PC-9 (cell line): ENCODE data around the gene ZSWIM4. TPM values are rescaled to one million over a fixed set of nuclear protein-coding genes. Genes with fewer than 3 reads are reported as not detected.

Source experiments
- BruUV-seq: library from RNA; stranded (reverse); fragments of 400-500 nt; replicated peaks from 2 replicates; lab custom pipeline; 2021; lab: Mats Ljungman, UMichigan
- CTCF ChIA-PET: fragments of 300-600 bp; sonication (Branson Sonifier 250); formaldehyde crosslinking; loops from one replicate; lab custom pipeline; 2022; ENCODE audit warnings: antibody characterized with exemption; lab: Charles Lee
- POLR2A ChIA-PET: fragments of 300-600 bp; sonication (Branson Sonifier 250); formaldehyde crosslinking; loops from one replicate; lab custom pipeline; 2022; ENCODE audit warnings: antibody characterized with exemption; ENCODE audit not compliant: unreplicated experiment; lab: Charles Lee
- DNase-seq, 2 experiments: peaks; one replicate each; pipeline versions ENCODE4 v3.0.0 to v3.0.0-alpha.2; 2015 to 2022; ENCODE audit warnings: mixed read lengths in 1 of 2
- H2AFZ ChIP-seq: fragments of 200-600 bp; sonication (generic); 2 replicates; pipeline ENCODE4 v1.8.1; 2017; ENCODE audit warnings: antibody characterized with exemption
- H3F3A ChIP-seq: fragments of 200-600 bp; sonication (generic); 2 replicates; pipeline ENCODE4 v1.8.1; 2017; ENCODE audit warnings: antibody characterized with exemption, mild to moderate bottlenecking, low read depth; ENCODE audit not compliant: insufficient read depth
- H3K27ac ChIP-seq: fragments of 200-600 bp; sonication (generic); 2 replicates; pipeline ENCODE4 v1.6.1; 2016; ENCODE audit warnings: mixed run types
- H3K27me3 ChIP-seq: fragments of 200-600 bp; sonication (generic); 2 replicates; pipeline ENCODE4 v1.6.1; 2016; ENCODE audit warnings: low read depth, mixed run types; ENCODE audit not compliant: insufficient read depth
- H3K36me3 ChIP-seq: fragments of 200-600 bp; sonication (generic); 2 replicates; pipeline ENCODE4 v1.6.1; 2016; ENCODE audit warnings: low read depth, mixed run types
- H3K4me1 ChIP-seq: fragments of 200-600 bp; sonication (generic); replicated peaks from 2 replicates; pipeline ENCODE4 v1.6.1; 2016; ENCODE audit warnings: mixed run types; ENCODE audit not compliant: insufficient read depth
- H3K4me2 ChIP-seq: fragments of 200-600 bp; sonication (generic); 2 replicates; pipeline ENCODE4 v1.6.1; 2017; ENCODE audit warnings: mixed run types
- H3K4me3 ChIP-seq: fragments of 200-600 bp; sonication (generic); 2 replicates; pipeline ENCODE4 v1.6.1; 2016; ENCODE audit warnings: mixed run types
- H3K79me2 ChIP-seq: fragments of 200-600 bp; sonication (generic); 2 replicates; pipeline ENCODE4 v1.6.1; 2017; ENCODE audit warnings: low read depth, mixed run types
- H3K9me2 ChIP-seq: fragments of 200-600 bp; sonication (generic); 2 replicates; pipeline ENCODE4 v1.8.1; 2017; ENCODE audit warnings: mild to moderate bottlenecking; ENCODE audit not compliant: insufficient read depth
- H3K9me3 ChIP-seq: fragments of 200-600 bp; sonication (generic); 2 replicates; pipeline ENCODE4 v1.8.1; 2016; ENCODE audit warnings: low read depth; ENCODE audit not compliant: insufficient read depth
- H4K20me1 ChIP-seq: fragments of 200-600 bp; sonication (generic); 2 replicates; pipeline ENCODE4 v1.8.1; 2017; ENCODE audit not compliant: insufficient read depth
- EZH2 ChIP-seq: fragments of 200-600 bp; sonication (generic); IDR thresholded peaks from 2 replicates; pipeline ENCODE4 v1.8.0; 2017; ENCODE audit warnings: antibody characterized with exemption, low read depth
- intact Hi-C: fragments of 100-400 bp; cut with micrococcal nuclease; formaldehyde crosslinking; loops from one replicate; pipeline ENCODE4 v1.10.0; 2022; ENCODE audit not compliant: unreplicated experiment
- total RNA-seq: library from RNA; stranded (reverse); gene quantifications from 2 replicates; pipeline ENCODE4 v1.2.3, GENCODE V29; 2021
- TF ChIP-seq, protein P1 (sequence below): fragments of 200-600 bp; sonication (generic); conservative IDR thresholded peaks from 2 replicates; pipeline ENCODE4 v1.6.1; 2017; ENCODE audit warnings: mixed run types, antibody characterized with exemption, mild to moderate bottlenecking, moderate library complexity

ZSWIM4 gene
- total RNA-seq, 1 experiment from 2014 or later: 15.2 TPM

DNA sequence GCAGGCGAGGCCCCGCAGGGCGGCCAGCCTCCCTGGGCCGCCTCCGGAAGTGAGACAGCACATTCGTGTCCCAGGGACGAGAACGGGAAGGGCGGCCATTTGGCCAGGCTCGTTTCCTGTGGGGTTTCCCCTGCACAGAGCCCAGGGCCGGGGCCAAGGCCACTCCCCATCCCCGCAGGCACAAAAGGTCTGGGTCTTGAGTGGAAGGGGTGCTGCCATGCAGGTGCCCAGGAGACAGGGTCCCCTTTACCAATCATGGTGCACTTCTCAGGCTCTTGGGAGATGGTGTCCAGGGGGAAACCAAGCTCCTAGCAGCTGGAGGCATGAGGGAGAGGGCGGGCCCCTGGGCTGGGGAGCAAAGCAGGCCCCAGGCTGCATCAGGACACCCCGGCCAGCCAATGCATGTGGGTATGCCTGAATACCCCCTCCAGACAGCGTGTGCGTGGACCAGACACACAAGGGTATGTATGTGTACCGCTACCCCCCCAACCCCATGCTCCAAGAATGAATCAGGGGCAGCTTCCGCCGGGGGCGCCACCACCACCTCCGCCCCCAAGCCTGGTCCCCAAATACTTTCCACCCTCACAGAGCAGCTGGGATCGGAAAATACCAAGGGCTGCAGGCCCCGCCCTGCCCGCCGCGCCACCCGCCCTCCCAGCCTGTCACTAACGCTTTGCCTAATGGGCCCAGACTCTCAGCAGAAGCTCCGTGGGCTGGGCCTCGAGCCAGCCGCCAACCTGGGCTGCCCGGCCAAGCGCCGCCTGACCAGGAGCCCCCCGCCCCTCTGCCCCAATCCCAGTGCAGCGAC is 44.1 kb downstream of the ZSWIM4 start:
- ChIA-PET CTCF (interaction anchor here (0.6 to 0.7 kb wide), 2 partner anchors 66 to 166 kb away, joined by 3 to 18 read pairs; no protein-coding TSS in a partner anchor), POLR2A (interaction anchor here (0.6 to 1.9 kb wide), 5 partner anchors 13 to 33 kb away, joined by 3 to 20 read pairs (median 8); no protein-coding TSS in a partner anchor)
- intact Hi-C loops: loop anchor here (1.0 to 2.0 kb wide), 2 partner anchors 8 to 45 kb away; partner anchors contain the start of gene ZSWIM4
- peak overlapping the region; percentile 61 for H3K4me3 ChIP-seq
- peaks cover 84% of the 10 kb centered on the region for H3F3A ChIP-seq
- H2AFZ ChIP-seq: no peak overlapping the region
- H3K27ac ChIP-seq: peak overlapping the region; percentile 97
- H4K20me1 ChIP-seq: peaks cover 50% of the 10 kb centered on the region
- BruUV-seq: no TSS peak
- no peaks in the 10 kb centered on the region for H3K9me3 ChIP-seq
- H3K9me2 ChIP-seq: no peaks in the 10 kb centered on the region
- no peaks in the 10 kb centered on the region for H3K27me3 ChIP-seq
- TF ChIP-seq, protein P1, sequence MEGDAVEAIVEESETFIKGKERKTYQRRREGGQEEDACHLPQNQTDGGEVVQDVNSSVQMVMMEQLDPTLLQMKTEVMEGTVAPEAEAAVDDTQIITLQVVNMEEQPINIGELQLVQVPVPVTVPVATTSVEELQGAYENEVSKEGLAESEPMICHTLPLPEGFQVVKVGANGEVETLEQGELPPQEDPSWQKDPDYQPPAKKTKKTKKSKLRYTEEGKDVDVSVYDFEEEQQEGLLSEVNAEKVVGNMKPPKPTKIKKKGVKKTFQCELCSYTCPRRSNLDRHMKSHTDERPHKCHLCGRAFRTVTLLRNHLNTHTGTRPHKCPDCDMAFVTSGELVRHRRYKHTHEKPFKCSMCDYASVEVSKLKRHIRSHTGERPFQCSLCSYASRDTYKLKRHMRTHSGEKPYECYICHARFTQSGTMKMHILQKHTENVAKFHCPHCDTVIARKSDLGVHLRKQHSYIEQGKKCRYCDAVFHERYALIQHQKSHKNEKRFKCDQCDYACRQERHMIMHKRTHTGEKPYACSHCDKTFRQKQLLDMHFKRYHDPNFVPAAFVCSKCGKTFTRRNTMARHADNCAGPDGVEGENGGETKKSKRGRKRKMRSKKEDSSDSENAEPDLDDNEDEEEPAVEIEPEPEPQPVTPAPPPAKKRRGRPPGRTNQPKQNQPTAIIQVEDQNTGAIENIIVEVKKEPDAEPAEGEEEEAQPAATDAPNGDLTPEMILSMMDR: no peak
- no peak for TF ChIP-seq EZH2
- H3K36me3 ChIP-seq: peaks cover 15% of the 10 kb centered on the region
- peaks cover 82% of the 10 kb centered on the region for H3K79me2 ChIP-seq
- peak; percentile 86 to 89 for DNase-seq
- H3K4me2 ChIP-seq: peak overlapping the region; percentile 100
- peaks cover 72% of the 10 kb centered on the region for H3K4me1 ChIP-seq

DNA sequence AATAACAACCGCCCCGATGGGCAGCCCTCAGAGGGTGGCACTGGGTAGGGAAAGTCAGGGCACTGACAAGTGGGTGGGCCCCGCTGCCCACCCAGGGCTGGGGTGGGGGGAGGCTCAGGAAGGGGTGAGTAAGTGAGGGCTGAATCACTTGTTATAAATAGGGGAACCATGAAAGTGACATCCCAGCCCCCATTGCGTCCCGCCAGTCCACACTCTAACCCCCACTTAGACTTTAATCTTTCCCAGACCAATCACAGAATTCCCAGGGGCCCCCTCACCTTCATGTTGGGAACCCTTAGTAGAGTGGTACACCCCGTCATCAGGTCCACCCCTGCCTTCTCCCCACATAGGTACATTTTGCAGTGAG is 44.7 kb downstream of the ZSWIM4 start:
- Histone ChIP-seq H3K4me1 (peaks cover 72% of the 10 kb centered on the region), H3K9me3 (no peaks in the 10 kb centered on the region), H3K9me2 (no peaks in the 10 kb centered on the region), H3K79me2 (peaks cover 80% of the 10 kb centered on the region), H3K36me3 (peaks cover 15% of the 10 kb centered on the region), H3F3A (peaks cover 84% of the 10 kb centered on the region), H3K27me3 (no peaks in the 10 kb centered on the region), H4K20me1 (peaks cover 45% of the 10 kb centered on the region), H2AFZ (no peak overlapping the region), H3K27ac (peak overlapping the region; percentile 97), H3K4me3 (peak overlapping the region; percentile 61), H3K4me2 (peak overlapping the region; percentile 100)
- TF ChIP-seq, protein P1: no peak
- TF ChIP-seq EZH2: no peak
- ChIA-PET CTCF (interaction anchor here (0.6 to 0.7 kb wide), 2 partner anchors 66 to 165 kb away, joined by 3 to 18 read pairs; no protein-coding TSS in a partner anchor), POLR2A (interaction anchor here (0.6 to 1.9 kb wide), 6 partner anchors 13 to 45 kb away, joined by 3 to 20 read pairs (median 6); partner anchors contain the start of gene ZSWIM4)
- no peak for DNase-seq
- BruUV-seq: no TSS peak
- intact Hi-C loops: loop anchor here (1.0 to 10.0 kb wide), 3 partner anchors 7 to 1055 kb away; partner anchors contain the start of gene ZSWIM4

DNA sequence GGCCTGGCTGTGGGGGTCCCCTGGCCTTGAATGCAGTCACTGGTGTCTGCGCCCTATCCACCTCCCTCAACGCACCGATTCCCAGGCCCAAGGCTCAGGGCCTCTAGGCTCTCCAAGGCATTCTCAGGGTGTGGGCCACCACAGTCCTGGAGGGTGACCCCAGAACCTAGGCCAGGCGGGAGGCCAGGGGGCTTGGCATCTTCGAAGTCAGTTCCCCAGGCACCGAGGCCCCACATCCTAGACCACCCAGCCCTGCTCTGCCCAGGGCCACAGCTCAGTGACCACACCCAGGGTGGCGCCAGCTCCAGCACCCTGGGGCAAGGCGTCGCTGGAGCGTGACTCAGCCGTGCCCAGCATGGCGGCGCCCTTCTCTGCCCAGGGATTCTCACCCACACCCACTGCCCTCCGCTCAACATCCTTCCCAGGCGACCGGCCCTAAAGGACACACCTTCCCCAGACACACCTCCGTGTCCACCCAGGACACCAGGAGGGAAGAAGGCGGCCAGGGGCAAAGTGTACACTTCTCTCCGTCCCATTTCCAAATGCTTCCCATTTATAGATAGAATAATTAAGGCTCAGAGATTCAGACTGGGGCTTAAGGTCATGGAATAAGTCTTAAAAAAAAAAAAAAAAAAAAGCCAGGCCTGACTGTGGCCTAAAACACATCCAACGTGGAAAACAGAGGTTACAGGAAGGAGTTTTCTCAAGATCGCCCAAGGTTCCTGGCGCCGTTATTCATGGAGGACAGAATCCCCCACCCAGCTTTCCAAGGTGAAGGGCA is 45.3 kb downstream of the ZSWIM4 start:
- ChIA-PET CTCF (no interaction called here), POLR2A (interaction anchor here (0.6 to 1.9 kb wide), 8 partner anchors 12 to 45 kb away, joined by 3 to 20 read pairs (median 6); partner anchors contain the start of gene ZSWIM4)
- Histone ChIP-seq H2AFZ (no peak overlapping the region), H3K79me2 (peaks cover 76% of the 10 kb centered on the region), H3K36me3 (peaks cover 15% of the 10 kb centered on the region), H3K9me3 (no peaks in the 10 kb centered on the region), H3K4me1 (peaks cover 72% of the 10 kb centered on the region), H3F3A (peaks cover 82% of the 10 kb centered on the region), H3K27me3 (no peaks in the 10 kb centered on the region), H4K20me1 (peaks cover 40% of the 10 kb centered on the region), H3K9me2 (no peaks in the 10 kb centered on the region), H3K4me2 (peak overlapping the region; percentile 100), H3K4me3 (peak overlapping the region; percentile 61), H3K27ac (peak overlapping the region; percentile 97)
- TSS peak; percentile 35 for BruUV-seq
- TF ChIP-seq, protein P1: no peak
- no peak for TF ChIP-seq EZH2
- peak; percentile 90 to 91 for DNase-seq
- intact Hi-C loops: loop anchor here (10.0 kb wide), 1 partner anchor 1056 kb away; no protein-coding TSS in a partner anchor
